ENCODE results near the gene PPP1R14D. TPM values are rescaled to one million over a fixed set of nuclear protein-coding genes. Genes with fewer than 3 reads are reported as not detected.

PPP1R14D gene, protein sequence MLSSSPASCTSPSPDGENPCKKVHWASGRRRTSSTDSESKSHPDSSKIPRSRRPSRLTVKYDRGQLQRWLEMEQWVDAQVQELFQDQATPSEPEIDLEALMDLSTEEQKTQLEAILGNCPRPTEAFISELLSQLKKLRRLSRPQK
- total RNA-seq (10 to 100 TPM in 1 of 5 donors, 1 to 10 TPM in 1, not detected in 3; 2.2 to 20.0 TPM), polyA plus RNA-seq (1 to 10 TPM in 2 of 3 donors, under 1 TPM in 1; 0.63 to 4.1 (median 1.4) TPM)
- long read RNA-seq, donor 1: 0 reads
- long read RNA-seq, donor 2, partial matches to known transcripts: 0 of 1 reads
- long read RNA-seq, donor 2, other reads (novel, unspliced or antisense): 0 of 1 reads
- long read RNA-seq, donor 3: 0 reads
- long read RNA-seq, donor 4: 0 reads
- long read RNA-seq, donor 5: 0 reads
- long read RNA-seq, donor 6, partial matches to known transcripts: 0 of 2 reads
- long read RNA-seq, donor 6, other reads (novel, unspliced or antisense): 0 of 2 reads
- long read RNA-seq, donor 7: 0 reads
- long read RNA-seq, donor 8: 0 reads
- long read RNA-seq, donor 9: 0 reads
- long read RNA-seq, donor 10: 0 reads

DNA sequence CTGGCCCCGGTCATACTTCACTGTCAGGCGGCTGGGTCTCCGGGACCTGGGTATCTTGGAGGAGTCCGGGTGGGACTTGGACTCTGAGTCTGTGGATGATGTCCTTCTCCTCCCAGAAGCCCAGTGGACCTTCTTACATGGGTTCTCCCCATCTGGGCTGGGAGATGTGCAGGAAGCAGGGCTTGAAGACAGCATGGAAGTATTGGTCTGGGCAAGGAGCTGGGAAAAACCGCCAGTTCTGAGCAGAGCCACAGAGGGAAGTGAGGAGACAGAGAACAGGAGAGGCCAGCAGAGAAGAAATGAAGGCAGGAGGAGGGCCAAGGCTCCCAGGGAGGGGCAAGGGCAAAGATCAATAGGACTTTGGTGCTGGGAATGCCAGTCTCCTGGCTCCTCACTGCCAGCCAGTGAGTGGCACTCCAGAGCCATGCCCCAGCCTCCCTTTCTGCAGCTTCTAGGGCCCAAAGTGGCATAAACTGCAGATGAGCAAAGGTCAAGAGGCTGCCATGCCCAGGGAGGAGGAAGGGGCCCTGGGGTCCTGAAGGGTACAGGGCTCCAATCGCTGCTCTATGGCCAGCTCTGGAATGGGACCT lies at the start of gene PPP1R14D:
Gene PPP1R14D, minus strand, starts transcription at position 262 of the 590 bp plus-strand sequence. Its CDS starts 67 bp downstream, at position 195.
- Histone ChIP-seq H3K27ac (no peak within 1 kb of the TSS), H3K36me3 (no peaks in the 10 kb centered on the region), H3K27me3 (no peaks in the 10 kb centered on the region), H3K9me3 (no peaks in the 10 kb centered on the region), H3K4me1 (peaks cover 0 to 13% (median 3%) of the 10 kb centered on the region in 4 donors), H3K4me3 (no peak within 1 kb of the TSS)
- 78 to 91% (median 88%) methylated on average over 6 of the region's 6 CpGs for WGBS, 5 donors
- intact Hi-C loops (cut with DNase I; ENCODE audit: low total_unique reads): no loop called here
- no peak for DNase-seq
- TF ChIP-seq POLR2A (IDR thresholded peaks at IDR 0.05): no peak
- TF ChIP-seq, protein P1, sequence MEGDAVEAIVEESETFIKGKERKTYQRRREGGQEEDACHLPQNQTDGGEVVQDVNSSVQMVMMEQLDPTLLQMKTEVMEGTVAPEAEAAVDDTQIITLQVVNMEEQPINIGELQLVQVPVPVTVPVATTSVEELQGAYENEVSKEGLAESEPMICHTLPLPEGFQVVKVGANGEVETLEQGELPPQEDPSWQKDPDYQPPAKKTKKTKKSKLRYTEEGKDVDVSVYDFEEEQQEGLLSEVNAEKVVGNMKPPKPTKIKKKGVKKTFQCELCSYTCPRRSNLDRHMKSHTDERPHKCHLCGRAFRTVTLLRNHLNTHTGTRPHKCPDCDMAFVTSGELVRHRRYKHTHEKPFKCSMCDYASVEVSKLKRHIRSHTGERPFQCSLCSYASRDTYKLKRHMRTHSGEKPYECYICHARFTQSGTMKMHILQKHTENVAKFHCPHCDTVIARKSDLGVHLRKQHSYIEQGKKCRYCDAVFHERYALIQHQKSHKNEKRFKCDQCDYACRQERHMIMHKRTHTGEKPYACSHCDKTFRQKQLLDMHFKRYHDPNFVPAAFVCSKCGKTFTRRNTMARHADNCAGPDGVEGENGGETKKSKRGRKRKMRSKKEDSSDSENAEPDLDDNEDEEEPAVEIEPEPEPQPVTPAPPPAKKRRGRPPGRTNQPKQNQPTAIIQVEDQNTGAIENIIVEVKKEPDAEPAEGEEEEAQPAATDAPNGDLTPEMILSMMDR (IDR thresholded peaks at IDR 0.05): no peak
- no peak for TF ChIP-seq EP300 (IDR thresholded peaks at IDR 0.05)
- TF ChIP-seq POLR2AphosphoS5 (IDR thresholded peaks at IDR 0.05): no peak

DNA sequence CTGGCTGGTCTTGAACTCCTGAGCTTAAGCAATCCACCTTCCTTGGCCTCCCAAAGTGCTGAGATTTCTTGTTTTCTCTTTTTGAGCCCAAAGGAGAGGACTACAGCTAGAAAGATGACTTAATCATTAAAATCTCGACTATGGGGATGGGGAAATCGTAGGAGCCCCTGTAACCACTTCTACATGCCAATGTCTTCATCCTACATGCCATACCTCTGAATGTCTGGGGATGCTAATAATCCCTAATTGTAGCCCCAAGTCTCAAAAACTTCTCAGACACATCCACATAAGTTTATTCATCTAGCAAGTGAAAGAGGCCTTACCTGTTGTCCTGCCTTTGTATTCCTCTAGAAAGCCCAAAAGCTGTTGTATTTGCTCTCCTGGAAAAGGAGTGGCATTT lies 49.2 kb upstream of the PPP1R14D start:
- no peaks in the 10 kb centered on the region for H3K36me3 ChIP-seq
- H3K4me1 ChIP-seq: peaks cover 13 to 31% (median 19%) of the 10 kb centered on the region in 4 donors
- no peak for DNase-seq
- no peak overlapping the region for H3K4me3 ChIP-seq
- peaks cover 0 to under 1% (median 0%) of the 10 kb centered on the region in 4 donors for H3K9me3 ChIP-seq
- intact Hi-C loops (cut with DNase I; ENCODE audit: low total_unique reads): no loop called here
- no peak overlapping the region for H3K27ac ChIP-seq
- 65 to 77% (median 73%) methylated on average over 2 of the region's 2 CpGs for WGBS, 5 donors
- H3K27me3 ChIP-seq: peaks cover 0 to 15% (median 0%) of the 10 kb centered on the region in 3 donors
- TF ChIP-seq, protein P1 (IDR thresholded peaks at IDR 0.05): no peak
- no peak for TF ChIP-seq POLR2A (IDR thresholded peaks at IDR 0.05)
- TF ChIP-seq EP300 (IDR thresholded peaks at IDR 0.05): no peak
- TF ChIP-seq POLR2AphosphoS5 (IDR thresholded peaks at IDR 0.05): no peak

DNA sequence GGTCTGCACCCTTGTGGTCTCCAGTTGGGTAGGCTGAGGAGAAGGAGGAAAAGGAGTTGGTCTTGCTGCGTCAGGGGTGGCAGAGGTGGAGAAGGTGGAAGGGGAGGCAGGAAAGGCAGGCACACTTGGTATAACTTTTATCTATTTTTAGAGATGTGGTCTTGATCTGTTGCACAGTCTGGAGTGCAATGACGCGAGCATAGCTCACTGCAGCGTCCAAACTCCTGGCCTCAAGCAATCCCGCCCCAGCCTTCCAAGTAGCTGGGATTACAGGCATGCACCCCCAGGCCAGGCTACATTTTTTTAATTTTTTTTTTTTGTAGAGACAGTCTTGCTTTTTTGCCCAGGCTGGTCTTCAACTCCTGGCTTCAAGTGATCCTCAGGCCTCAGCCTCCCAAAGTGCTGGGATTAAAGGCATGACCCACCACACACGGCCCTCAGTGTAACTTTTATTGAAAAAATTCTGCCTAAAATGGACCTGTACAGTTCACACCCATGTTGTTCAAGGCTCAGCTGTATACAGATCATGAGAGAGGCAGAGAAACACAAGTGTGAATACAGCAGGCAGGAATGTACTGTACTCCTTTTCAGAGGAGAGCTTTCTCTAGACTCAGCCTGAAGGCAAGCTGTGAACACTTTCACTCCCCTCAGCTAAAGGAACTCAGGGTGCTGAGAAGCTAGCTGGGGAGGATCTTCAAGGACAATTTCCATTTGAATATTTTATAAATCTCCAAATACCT lies 47.7 kb upstream of the PPP1R14D start:
- WGBS, 5 donors: 84 to 93% (median 91%) methylated on average over 6 of the region's 6 CpGs
- no peaks in the 10 kb centered on the region for H3K36me3 ChIP-seq
- TF ChIP-seq EP300 (IDR thresholded peaks at IDR 0.05) (no peak), POLR2AphosphoS5 (IDR thresholded peaks at IDR 0.05) (no peak), POLR2A (IDR thresholded peaks at IDR 0.05) (no peak)
- TF ChIP-seq, protein P1 (IDR thresholded peaks at IDR 0.05): no peak
- peaks cover 22 to 44% (median 27%) of the 10 kb centered on the region in 4 donors for H3K4me1 ChIP-seq
- H3K4me3 ChIP-seq: no peak overlapping the region
- no peaks in the 10 kb centered on the region for H3K9me3 ChIP-seq
- no peak for DNase-seq
- intact Hi-C loops (cut with DNase I; ENCODE audit: low total_unique reads): no loop called here
- H3K27ac ChIP-seq: no peak overlapping the region
- H3K27me3 ChIP-seq: peaks cover 0 to 24% (median 0%) of the 10 kb centered on the region in 3 donors
